AG08395 (cell line): ENCODE data around the gene TGFBI.
"Not testable (repeated sequence)": the region's sequence is repeated elsewhere in the genome, so short reads cannot be mapped to it uniquely, and the experiment has no call there.

Source experiments
- DNase-seq: peaks from one replicate; pipeline ENCODE4 v3.0.0; 2012; ENCODE audit warnings: mixed read lengths, low spot score

TGFBI gene

GRCh38 chr5:136045026-136045425 lies 16.2 kb downstream of the TGFBI start:
- not testable (repeated sequence) for DNase-seq

GRCh38 chr5:136046246-136046645 lies 17.5 kb downstream of the TGFBI start:
- no peak for DNase-seq

- no peak for DNase-seq
Measured at GRCh38 chr5:136047858-136048257, 19.1 kb downstream of the TGFBI start.

- DNase-seq, result no peak
Measured at GRCh38 chr5:136048966-136049365, 20.2 kb downstream of the TGFBI start.

GRCh38 chr5:136051486-136052220 lies 22.9 kb downstream of the TGFBI start:
- DNase-seq, result no peak

GRCh38 chr5:136052692-136053335 lies 24.0 kb downstream of the TGFBI start:
- no peak for DNase-seq

GRCh38 chr5:136053336-136054141 lies 24.8 kb downstream of the TGFBI start:
- peak; percentile 93 for DNase-seq

- peak; percentile 25 for DNase-seq
Measured at GRCh38 chr5:136054142-136055019, 25.6 kb downstream of the TGFBI start.

GRCh38 chr5:136055612-136056309 lies 27.0 kb downstream of the TGFBI start:
- no peak for DNase-seq

GRCh38 chr5:136056336-136056735 lies 27.5 kb downstream of the TGFBI start:
- DNase-seq, result no peak

GRCh38 chr5:136056771-136057335 lies 28.1 kb downstream of the TGFBI start:
- no peak for DNase-seq

GRCh38 chr5:136057401-136058038 lies 28.7 kb downstream of the TGFBI start:
- DNase-seq, result no peak

- DNase-seq, result peak; percentile 79
Measured at GRCh38 chr5:136058039-136058971, 29.5 kb downstream of the TGFBI start.

- no peak for DNase-seq
Measured at GRCh38 chr5:136058972-136059354, 30.2 kb downstream of the TGFBI start.

GRCh38 chr5:136060963-136061362 lies 32.2 kb downstream of the TGFBI start:
- DNase-seq, result no peak

- no peak for DNase-seq
Measured at GRCh38 chr5:136061630-136062365, 33.0 kb downstream of the TGFBI start.

GRCh38 chr5:136062366-136063274 lies 33.8 kb downstream of the TGFBI start:
- DNase-seq, result no peak
